Activated T-cell treated with anti-CD3 and anti-CD28 coated beads, Interleukin-2, amount 50 U/mL, for 48 hours (primary cell): Measurements from ENCODE around the gene FGF4.

Experiments used
- DNase-seq, 2 experiments: peaks; one replicate each; pipeline ENCODE4 v3.0.0-alpha.2; 2020

FGF4 gene

DNA sequence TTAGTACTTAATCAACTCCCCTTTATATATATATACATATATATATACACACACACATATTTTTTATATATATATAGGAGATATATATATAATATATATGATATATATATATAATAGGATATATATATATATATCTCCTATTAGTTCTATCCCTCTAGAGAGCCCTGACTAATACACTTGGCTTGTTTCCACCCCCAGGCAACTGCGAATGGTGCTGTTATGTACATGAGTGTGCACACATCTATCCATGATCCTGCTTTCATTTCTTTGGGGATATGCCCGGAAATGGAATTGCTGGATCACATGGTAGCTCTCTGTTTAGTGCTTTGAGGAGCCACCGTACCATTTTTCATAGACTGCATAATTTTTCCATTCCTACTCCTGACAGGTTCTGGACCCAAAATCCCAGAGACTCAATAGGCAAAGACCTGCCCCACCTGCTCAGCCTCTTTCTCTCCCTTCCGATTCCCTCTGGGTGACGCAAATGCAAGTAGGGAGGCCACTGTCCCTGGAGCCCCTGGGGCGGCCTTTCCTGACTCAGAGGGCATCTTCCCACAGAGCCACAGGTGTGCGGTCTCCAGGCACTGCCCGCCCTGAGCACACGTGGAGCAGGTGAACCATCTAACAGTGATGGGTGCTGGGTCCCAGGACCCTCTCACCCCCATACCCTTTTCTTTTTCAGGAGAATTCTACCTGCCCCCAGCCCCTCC is 32.1 kb upstream of the FGF4 start:
- no peak for DNase-seq

DNA sequence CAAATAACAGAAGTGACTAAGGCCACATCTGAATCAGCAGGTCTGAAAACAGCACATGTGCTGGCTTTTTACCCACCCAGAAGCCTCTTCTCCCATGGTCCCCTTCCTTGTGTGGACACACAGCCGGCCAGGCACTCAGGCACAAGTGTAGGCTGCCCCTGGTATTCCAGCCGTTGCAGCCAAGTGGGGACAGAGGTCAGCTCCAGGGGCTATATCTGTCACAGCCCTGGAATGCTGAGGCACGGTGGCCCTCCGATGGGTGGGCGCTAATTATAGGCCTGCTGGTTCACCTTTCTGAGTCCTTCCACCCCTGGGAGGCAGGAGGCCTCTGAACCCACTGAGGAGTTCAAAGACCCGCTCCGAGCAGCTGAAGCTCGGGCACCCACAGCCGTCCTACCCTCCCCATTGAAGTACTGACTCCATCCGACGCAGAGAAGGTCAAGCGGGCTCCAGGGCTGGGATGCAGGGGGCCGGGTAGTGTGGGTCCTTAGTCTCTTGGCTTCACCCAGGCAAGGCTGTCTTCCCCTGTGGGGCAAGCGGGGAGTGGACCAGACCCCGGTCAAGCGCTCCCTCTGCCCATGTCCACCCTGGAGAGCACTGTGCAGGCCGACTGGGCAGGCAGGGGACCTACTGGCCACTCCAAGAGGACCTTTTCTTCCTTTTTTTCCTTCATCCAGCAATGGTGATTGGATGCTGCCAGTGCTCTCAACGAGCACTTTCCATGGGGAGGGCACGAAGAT is 29.8 kb upstream of the FGF4 start:
- no peak for DNase-seq

DNA sequence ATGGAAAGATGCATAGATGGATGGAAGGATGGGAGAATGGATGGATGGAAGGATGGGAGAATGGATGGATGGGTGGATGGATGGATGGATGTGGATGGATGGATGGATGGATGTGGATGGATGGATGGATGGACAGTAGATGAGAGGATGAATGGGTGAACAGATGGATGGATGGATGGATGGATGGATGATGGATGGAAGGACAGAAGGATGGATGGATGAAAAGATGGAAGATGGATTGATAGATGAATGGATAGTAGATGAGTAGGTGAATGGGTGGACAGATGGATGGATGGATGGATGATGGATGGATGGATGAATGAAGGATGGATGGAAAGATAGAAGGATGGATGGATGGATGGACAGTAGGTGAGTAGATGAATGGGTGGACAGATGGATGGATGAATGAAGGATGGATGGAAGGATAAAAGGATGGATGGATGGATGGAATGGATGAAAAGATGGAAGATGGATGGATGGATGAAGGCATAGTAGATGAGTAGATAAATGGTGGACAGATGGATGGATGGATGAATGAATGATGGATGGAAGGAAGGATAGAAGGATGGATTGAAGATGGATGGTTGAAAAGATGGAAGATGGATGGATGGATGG is 28.6 kb upstream of the FGF4 start:
- DNase-seq, result no peak

DNA sequence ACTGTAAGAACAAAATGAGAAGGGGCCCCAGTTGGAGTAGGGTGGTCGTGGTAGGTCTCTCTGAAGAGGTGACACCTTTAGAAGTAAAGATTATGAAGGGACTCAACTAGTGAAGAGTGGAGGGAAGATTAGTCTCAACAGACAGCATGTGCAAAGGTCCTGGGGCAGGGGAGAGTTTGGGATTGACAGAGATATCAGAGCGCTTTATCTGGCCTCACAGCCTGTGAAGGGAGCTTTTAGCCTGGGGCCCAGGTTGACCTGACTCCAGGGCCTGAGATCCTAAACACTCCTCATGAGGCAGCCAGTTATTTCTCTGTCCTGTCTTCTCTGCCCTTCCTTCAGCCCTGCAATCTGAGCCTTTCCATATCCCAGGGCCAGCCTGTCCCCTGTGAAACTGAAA is 27.9 kb upstream of the FGF4 start:
- no peak for DNase-seq

DNA sequence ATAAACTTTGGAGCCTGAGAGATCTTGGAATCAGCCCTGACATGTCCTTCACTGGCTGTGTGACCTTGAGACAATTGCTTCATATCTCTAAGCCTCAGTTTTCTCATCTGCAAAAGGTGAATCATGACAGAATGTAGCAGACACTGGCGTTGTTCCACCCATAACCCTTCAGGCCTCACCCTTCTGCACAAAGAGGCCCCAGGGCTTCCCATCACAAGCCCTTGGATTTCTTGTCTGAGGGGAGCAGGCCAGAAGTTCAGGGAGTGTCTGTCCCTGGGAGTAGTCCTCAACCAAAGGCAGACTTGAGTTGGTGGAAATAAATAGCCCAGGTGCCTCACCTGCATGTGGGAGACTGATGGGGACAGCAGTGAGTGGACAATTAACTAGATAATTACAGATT is 27.4 kb upstream of the FGF4 start:
- DNase-seq, result no peak

DNA sequence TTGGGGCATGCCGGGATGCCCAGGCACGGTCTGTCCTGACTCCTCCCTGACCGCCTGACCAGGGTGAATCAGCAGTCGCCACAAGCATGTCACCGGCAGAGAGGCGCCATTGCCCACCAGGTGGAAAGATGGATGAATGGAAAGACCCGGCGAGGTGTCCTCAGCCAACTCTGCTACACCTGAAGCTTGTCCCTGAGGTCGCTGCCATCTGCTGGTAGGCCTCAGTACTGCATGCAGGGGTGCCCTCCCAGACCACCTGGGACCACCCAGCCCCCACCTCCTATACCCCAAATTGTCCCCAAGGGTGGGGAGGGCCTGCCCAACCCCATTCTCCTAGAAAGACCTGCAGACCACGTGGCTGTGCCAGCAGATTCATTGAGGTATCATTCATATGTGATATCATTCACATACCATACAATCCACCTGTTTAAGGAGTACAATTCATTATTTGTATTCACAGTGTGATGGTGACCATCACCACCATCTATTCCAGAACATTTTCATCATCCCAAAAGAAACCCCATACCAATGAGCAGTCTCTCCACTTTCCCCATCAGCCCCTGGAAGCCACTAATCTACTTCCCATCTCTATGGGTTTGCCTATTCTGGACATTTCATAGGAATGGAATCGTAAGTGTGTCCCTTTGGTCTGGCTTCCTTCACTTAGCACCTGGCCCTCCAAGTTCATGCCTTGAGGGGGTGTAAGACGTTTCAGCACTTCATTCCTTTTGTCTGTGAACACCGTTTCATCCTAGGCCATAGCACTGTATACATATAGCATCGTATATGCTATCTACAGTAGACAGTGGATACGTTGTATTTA is 26.6 kb upstream of the FGF4 start:
- DNase-seq, result peak; percentile 57 to 60

DNA sequence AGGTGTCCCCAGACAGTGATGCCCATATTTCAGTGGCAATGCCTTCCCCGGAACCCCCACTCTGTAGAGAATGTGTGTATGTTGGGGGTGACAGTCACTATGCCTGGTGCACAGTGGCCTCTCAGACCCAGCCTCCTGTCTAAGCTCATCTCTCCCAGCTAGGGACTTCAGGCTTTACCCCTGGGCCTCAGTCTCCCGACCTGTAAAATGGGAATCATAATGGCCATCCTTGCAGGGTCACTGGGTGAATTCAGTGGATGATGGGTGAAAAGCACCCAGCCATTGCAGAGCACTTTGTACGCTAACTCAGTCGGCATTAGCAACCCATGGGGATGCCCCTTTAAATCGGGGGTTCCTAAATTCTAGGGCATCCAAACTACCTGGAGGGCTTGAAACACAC is 25.1 kb upstream of the FGF4 start:
- DNase-seq, result no peak

DNA sequence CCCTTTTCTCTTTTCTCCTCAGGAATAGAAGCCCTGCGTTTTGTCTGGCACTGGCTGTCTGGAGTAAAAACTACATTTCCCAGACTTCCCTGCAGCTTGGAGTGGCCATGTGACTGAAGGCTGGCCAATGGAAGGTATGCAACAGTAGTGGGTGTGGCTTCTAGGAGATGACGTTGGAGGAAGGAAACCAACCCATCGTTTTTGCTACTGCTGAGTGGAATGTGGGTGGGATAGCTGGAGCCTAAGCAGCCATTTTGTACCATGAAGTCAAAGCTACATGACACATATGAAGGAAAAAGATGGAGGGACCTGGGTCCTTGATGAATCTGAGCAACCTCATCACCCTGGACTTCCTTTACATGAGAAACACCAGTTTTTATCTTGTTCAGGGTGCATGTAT is 24.4 kb upstream of the FGF4 start:
- no peak for DNase-seq

DNA sequence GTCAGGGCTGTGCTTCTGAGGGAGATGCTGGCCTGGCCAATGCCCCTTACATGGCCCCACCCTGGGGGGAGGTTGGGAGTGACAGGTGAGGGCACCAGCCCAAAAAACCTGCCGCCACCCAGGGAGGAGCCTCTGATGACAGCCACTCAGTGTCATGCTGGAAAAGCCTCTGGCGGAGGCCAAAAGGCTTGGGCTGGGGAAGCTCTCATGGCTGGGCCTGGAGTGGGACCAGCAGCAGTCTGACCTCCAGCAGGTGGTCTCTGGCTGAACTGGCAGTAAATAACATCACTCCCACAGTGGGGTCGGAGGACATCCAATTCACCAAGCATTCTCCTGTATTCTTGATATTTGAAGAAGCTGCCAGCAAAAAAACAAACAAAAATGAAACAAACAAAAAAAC is 24.0 kb upstream of the FGF4 start:
- DNase-seq, result no peak

DNA sequence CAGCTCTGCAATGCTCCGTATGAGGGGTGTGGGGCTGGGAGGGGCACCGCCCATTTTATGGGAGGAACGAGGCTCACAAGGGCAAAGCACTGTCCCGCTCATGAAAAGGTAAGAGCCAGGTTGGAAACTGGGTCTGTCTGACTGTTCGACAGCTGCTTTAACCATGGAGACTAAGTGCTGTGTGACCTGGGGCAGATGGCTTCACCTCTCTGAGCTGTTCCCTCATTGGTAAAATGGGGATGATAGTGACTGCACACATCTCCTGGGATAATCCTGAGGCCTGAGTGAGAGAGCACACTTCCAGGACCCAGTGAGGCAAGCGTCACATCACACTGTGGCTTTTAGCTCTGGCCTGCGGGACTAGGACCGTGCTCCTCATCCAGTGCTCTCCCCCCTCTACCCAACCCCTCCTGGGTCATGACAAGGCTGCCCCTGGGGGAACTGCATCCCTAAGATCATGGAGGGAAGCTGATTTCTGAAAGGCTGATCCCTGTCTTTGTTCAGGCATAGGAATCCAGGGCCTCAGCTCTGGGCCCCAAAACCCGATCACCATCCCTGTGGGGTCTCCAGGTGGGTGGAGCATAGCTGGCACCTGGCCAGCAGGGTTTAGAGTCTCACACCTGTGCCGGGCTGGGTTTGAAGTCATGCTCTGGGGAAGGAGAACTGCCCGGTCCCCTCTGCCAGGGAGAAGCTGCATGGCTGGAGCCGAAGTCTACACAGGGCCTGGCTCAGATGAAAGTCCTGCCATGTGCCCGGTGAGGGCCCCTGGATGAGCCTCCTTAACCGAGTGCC is 22.8 kb upstream of the FGF4 start:
- no peak for DNase-seq

DNA sequence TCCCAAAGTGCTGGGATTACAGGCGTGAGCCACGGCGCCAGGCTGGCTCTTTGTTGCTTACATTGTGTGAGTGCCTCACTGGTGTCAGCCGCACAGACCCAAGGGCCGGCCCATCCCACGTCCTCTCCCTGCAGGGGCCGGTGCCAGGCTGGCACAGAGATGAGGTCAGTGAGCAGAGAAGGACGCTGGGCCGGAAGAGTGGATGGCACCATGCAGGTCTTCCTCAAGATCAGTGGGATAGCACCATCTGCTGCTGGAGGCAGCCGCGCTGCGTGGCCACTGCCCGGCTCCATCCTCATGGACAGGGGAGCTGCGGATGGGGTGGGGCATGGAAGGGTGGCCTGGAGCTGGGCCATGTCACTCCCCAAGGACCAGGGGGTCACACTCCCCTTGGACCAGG is 22.0 kb upstream of the FGF4 start:
- DNase-seq, result no peak

DNA sequence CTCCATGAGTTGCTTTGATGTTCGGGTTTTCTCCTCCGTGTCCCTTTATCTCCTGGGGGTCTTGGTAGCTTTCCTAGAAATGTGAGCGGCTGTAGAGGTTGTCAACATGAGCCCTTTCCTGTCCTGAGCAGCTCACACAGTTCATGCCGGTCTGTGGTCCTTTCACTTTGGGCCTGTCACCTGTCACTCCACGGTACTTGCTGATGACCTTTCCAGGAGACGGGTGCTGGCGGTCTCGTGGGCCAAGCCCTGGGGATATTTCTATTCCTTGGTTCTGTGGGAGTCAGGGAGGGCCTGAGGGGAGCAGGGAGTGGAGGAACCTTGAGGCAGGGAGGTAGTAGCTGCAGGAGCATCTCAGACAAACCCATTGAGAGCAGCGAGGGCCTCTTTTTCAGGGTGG is 20.9 kb upstream of the FGF4 start:
- DNase-seq, result no peak

DNA sequence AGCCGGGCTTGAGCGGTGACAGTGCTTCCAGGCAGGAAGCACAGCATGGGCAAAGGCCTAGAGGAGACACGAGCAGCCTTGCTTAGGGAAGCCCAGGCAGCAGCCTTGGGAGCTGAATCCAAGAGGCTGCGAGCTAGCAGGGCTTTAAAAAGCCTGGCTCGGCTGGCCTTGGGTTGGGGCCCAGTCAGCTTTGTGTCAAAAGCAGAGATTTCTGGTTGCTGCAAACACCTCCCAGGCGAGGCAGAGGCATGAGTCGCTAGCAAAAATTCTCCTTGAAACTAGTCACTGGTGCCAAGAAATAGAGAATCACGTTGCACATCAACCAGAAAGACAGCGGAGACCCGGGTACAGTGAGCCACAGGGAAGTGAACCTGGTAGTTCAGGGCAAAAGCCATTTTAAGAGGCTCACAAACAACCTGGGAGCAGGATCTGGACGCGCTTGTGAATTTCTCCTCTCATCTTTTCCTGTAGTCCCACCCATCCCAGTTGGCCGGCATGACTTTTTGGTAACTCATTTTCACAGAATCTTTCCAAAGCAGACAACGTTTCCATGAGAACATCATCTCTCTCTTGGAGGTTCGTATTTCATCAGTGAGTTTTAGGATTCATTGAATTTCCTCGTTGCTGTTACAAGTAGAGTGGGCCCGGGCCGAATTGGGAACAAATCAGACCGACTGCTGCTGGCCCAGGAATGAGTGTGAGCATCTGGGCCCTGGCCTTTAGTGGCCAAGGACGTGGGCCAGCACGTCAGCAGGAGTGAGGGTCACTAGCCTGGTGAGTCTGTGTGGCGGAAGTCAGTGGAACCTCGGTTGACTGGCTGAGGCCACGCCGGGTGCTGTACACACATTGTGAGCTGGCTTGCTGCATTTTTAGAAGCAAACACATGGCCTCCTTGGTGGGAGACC is 16.4 kb upstream of the FGF4 start:
- DNase-seq, result no peak

DNA sequence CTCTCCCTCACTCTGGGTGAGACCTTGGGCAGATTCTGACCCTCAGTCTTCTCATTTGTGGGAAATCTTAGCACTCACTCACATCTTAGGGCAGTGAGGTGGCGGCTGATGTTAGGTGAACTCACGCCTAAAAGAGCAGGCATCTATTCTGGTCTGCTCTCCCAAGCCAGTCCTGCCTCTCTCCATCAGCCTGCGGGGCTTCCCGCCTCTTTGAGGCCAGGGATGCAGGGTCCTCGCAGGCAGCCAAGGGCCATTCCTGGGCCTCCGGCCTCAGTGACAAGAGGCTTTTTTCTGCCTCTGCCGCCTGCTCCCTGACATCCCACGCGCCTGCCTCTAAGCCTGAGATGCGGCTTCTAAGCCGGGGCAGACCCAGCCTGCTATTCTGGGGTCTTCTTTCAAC is 13.8 kb upstream of the FGF4 start:
- DNase-seq, result no peak

DNA sequence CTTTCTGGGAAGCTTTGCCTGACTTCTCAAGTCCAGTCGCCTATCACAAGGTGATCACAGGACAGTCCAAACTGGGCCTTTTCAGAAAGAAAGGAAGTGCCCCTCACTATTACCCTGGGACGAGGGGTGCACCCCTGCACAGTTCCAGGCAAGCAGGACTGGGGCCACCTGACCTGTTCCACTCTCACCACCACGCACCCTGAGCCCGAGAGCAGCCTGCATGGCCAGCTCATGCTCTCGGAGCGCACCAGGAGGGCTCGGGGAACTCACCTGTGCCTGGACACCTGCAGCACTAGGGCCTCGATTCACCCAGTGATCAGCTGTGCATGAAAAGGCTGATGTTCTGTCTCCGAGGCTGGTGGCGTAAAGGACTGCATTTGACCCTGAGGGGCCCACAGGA is 12.8 kb upstream of the FGF4 start:
- no peak for DNase-seq

DNA sequence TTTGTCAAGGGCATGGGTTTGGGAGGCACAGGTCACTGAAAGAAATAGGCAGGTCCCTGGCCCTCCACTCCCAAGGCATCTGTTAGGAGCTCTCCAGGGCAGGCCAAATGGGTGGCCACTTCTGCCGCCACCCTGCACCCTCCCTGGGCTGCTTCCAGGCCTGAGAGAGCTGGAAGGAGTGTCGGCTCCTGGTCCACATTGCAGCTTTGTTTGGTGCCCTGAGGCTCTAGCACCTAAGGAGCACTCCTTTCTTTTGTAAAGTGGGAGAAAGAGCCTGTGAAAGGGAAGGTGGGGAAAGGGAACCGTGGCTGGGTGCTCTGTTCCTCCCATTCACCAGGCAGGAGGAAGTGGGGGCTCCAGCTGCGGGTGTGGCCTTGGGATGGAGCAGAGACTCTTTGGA is 12.3 kb upstream of the FGF4 start:
- no peak for DNase-seq

DNA sequence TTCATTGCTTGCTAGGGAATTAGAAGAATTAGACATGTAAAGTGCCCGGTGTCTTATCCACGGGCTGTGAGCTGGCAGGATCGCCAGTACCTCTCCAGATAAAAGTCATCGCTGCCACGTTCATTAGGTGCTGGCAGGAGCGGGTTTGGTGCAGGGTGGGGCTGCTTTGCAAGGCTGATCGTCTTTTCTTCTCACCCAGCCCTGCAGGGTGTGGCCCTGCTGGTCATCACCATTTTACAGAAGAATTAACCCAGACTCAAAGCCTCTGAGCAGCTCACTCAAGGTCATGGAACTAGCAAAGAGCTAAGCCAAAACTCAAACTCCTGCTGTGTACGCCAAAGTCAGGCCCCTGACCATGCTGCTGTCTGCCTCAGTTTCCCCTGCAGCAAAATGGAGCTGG is 6.1 kb upstream of the FGF4 start:
- no peak for DNase-seq

DNA sequence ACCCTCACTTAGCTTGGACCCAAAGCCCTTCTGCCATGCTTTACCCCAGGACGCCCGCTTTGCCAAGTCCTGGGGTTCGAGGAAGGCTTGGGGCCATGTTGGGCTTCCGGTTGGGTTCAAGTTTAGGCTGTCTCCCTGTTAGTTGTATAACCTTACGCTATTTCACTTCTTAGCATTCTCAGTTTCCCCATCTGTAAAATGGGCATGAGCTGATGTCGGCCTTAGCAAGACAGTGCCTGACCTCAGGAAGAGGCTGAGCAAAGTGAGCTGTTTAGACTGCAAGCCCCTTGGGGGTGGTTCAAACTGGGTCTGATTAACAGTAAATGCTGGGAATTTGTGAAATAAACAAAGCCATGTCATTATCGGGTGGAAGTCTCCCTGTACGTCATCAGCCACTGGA is 3.2 kb upstream of the FGF4 start:
- DNase-seq, result no peak

DNA sequence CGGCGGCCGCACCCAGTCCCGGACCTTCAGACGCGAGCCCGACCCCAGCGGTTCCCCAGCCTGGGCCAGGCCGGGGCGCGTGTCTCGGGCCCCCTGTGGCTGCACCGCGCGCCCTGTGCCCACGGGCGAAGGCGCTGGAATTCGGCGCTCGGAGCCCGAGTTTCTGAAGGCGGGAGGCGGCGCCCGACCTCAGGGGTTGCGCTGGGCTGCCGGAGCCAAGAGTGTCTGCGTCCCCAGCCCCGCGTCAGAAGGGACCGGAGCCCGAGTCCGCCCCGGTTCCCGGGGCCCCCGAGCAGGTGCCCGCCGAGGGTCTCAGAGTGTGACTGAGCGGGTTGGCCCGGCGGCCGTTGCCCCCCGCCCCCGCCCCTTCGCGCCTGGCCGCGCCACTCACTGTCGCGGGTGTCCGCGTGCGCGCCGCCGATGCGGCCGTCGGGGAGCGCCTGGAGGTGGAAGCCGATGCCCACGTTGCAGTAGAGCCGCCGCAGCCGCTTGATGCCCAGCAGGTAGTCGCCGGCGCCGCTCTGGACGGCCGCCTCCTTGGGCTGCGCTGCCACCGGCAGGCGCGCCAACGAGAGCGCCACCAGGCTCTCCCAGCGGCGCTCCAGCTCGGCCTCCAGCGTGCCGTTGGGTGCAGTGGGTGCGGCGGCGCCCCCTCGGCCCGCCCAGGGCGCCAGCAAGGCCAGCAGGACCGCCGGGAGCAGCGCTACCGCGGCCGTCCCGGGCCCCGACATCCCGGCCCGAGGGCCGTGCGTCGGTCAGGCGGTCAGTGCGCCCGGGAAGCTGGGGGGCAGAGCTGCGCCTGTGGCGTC is 583 bp downstream of the FGF4 start:
- DNase-seq, result no peak

DNA sequence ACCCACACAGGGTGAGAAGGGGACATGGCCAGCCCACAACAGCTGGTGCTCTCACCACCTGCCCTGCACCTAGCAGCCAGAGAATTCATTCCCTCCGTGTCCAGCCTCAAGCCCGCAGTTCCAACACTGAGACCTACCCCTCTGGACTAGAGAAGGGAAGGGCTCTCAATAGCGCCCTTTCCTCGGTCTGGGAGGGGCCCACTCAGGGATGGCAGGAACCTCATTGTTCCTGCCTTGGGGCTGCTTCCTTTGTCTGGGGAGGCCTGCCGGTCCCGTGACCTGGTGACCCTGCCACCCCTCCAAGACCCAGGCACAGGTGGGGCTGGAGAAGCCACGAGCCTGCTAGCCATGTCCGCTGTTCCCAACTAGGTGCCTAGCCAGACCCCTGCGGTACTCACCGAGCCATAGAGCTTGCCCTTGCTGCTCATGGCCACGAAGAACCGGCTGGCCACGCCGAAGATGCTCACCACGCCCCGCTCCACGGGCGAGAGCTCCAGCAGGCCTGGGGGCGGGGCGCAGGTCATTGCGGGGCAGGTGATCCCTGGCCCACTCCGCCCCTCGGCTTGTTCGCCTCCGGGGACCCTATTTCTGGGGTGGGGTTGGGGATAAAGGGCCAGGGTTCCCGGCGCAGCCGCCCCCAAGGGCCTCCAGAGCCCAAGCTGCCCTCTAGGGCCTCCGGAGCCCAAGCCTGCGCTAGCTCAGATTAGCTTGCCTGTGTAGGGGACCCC is 1.4 kb downstream of the FGF4 start:
- no peak for DNase-seq
